SHP77 treated with DMSO at 0.1 percent for 48 hours (cell line): ENCODE results near the gene FBXO10.
"Not testable (repeated sequence)": the region's sequence is repeated elsewhere in the genome, so short reads cannot be mapped to it uniquely, and the experiment has no call there.

Experiments
- DNase-seq: peaks from one replicate; lab custom pipeline; 2025; lab: John Stamatoyannopoulos, UW

The FBXO10 gene

DNA sequence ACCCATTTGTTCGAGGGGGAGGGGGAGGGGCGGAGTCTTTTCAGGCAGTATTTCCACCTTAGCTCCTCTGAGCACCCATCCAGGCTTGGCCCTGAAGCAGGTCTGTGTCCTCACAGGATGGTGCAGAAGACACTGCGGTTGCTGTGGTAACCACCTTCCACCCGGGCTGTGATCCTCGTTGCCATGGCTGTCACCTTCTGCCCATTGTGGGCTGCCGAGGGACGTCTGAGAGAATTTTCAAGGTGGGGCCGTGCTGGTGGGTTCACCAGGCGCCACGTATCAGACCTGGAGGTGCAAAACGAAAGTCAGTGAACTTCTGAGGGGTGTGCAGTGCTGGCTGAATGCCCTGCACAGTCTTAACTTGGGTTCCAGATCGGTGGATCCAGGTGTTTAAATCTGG lies 63.7 kb downstream of the FBXO10 start:
- no peak for DNase-seq

DNA sequence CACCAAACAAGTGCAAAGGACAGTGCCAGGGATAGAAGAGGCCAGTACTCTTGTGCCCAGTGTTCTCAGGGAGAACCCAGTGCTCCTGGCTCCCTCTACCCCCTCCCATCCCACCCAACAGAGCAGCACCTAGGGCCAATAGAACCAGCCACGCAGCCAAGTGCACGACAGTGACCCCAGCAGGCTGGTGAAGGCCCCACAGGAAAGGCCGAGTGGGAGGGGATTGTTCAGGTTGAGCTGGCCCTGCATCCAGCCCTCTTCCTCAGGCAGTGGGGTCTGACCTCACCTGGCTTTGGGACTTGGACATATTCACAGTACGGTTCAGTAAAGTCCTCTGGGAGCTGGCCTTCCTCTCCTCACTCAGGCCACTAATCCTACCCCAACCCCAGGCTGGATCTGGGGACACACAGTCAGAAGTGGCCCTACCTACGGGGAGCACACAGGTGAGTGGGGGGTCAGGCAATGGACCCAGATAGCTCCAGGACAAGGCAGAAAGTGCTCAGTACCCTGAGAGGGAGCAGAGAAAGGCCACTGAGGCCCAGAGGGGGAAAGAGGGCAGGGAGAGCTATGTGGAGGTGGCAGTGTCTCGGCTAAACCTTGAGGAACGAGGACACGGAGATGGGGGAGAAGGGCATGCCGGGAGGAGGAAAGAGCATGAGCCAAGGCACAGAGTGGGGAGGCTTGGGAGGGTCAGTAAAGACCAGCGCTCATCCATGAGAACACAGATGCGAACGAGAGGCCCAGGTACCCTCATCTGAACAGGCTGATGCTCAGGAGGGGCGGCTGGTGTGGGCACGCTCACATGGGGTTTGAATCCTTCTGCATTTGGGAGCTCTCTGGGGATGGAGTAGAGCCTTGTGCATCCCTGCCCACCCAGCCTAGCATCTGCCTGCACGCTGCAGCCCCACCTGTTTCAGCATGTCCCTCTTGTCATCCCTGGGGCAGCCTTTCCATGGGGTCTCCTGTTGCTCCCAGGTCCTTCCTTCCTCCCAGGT lies 64.9 kb downstream of the FBXO10 start:
- DNase-seq: no peak

DNA sequence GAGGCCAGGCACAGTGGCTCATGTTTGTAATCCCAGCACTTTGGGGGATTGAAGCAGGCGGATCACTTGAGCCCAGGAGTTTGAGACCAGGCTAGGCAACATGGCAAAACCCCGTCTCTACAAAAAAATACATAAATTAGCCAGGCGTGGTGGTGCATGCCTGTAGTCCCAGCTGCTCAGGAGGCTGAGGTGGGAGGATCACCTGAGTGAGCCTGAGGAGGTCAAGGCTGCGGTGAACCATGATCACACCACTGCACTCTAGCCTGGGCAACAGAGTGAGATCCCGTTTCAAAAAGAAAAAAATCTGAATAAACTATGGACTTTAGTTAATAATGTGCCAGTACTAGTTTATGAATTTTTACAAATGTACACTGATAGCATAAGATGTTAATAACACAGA lies 66.1 kb downstream of the FBXO10 start:
- DNase-seq: not testable (repeated sequence)

DNA sequence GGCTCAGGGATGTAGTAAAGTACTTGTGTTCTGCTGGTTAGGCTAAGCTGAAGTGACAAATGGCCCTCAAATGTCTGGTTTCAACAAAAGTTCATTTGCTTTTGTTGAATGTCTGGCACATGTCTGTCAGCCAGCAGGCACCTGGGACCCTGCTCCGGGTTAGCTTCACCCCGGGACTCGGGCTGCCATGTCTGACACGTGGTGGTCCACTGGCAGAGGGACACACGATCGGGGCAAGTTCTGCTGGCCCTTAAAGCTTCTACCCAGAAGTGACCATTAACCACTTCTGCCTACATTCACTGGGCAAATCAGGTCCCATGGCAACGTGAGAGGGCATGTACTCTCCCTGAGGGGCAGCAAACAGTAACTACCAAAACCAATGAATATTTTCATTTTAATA lies 66.6 kb downstream of the FBXO10 start:
- no peak for DNase-seq

DNA sequence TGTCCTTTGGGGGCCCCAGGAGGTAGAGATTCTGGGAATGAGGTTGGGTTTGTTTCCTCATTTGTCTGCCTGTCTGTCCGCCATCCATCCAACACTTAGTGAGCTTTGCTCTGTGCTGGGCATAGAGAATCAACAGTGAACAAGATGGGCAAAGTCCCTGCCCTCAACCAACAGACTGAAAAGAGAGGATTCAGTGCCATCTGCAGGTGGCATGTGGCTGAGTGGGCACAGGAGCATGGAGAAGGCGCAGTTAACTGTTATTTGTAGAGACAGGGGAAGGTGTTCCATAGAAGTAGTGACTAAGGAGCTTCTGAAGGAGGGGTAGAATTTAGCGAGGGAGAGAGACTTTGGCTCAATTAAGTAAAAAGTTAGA lies 67.4 kb downstream of the FBXO10 start:
- no peak for DNase-seq

DNA sequence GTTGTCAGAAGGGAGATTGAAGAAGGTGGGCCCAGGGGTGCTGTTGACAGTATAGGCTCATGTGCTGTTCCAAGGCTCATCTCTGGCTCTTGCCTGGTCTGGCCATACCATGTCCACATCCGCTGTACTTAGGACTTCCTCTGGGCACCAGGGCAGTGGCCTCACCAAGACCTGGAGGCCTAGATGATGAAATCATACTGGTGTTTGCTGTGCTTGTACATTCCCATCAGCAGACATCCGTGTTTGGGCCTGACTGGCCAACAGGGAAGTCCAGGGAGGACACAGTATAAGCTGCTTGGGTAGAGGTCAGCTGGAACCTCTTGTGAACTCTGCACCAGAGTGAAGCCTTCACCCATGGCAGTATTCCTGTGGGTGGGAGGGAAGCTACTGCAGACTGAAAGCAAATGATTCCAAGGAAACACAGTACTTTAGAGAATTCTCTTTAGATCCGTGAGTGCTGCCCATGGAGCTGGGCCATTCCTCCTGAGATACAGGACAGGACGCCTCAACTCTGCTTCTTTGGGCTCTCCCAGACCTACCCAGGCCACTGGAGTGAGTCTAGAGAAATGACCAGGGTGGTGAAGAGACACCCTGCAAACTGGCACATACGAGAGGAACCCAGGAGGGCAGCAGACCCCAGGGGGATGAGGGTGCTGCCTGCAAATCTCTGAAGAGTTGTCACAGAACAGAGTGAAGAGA lies 67.9 kb downstream of the FBXO10 start:
- DNase-seq: no peak

DNA sequence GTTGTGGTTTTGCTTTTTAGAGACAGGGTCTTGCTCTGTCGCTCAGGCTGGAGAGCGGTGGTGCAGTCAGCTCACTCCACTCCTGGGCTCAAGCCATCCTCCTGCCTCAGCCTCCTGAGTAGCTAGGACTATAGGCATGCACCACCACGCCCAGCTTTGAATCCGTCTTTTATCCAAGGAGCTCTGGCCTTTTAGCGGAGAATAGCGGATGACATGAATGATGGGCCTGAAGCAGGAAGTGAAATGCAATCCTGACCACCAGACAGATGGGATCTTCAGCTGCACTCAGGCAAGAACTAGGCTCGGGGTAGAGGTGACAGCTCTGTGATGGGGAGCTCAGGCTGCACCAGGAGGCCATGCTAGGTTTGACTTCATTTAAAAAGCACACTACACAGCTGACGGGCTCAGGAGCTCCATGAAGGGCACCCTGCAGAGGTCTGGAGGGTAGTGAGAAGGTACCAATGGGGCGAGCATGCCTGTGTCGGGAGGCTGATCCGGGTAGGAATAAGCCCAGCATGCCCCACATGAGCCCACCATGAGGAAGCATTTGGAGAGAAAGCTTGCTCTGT lies 68.5 kb downstream of the FBXO10 start:
- DNase-seq: no peak

DNA sequence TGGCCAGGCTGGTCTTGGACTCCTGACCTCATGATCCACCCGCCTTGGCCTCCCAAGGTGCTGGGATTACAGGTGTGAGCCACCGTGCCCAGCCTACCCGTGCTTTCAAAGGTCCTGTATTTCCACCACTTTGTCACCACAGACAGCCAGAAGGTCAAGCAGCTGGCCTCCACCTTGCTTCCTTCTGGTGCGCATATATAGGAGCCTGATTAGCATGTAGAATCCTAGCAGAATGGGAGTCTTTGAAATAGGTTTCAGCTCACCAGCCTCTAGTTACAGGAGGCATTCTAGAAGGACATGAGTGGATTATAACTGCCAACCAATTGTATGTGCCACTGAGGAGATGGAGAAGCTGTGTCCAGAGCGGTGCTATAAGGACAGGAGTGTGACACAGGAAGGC lies 71.6 kb downstream of the FBXO10 start:
- DNase-seq: no peak

DNA sequence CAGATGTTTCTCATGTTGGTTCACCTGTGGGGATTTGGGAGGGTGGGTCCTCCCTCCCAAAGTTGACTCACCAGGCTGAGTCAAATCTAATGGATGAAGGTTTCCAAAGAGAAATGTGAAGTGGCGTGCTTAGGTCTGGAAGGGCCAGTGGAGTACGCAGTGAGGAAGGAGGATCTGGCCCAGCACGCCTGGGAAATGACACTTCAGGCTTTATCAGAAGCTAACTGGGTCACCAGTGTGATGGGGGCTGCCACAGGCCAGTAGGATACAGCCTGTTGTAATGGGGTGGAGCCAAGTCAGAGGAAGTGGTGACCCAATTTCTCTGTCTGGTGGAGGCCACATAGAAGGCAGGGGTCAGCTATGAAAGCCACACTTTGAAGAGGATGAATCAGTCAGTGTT lies 72.4 kb downstream of the FBXO10 start:
- DNase-seq: no peak

DNA sequence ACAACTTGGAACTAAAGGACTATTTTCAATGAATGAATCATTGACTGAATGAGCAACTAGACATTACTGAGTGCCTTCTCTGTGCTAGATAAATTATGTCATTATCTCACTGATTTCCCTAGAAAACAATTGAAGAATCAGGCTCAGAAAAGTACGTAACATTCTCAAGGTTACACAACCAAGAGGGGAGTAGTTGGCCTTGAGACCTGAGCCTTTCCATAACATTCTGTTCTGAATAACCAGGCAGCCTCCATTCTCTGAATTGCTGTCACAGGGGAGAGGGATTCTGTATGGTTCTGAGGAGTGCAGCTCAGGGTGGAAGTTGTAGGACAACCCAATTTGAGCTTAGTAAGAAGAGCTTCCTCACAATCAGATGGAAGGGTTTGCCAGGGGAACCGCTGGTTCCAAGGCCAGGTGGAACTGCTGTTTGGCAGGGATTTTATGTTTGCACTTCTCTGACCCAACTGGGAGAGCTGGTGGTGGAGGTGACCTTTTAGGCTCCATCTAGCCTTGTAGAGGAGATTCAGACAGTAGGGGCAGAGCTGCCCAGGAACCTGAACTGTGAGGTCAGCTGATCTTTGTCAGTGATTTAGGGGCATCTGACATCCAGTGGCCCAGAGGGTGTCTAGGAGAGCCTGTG lies 74.1 kb downstream of the FBXO10 start:
- no peak for DNase-seq

DNA sequence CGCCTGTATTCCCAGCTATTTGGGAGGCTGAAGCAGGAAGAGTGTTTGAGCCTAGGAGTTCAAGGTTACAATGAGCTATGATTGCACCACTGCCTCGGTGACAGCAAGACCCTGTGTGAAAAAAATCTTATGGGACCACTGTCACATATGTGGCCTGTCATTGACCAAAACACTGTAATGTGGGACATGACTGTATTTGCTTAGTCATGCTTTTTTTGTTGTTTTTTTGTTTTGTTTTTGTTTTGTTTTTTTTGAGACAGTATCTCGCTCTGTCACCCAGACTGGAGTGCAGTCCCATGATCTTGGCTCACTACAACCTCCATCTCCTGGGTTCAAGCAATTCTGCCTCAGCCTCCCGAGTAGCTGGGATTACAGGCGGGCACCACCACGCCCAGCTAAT lies 76.9 kb downstream of the FBXO10 start:
- no peak for DNase-seq

DNA sequence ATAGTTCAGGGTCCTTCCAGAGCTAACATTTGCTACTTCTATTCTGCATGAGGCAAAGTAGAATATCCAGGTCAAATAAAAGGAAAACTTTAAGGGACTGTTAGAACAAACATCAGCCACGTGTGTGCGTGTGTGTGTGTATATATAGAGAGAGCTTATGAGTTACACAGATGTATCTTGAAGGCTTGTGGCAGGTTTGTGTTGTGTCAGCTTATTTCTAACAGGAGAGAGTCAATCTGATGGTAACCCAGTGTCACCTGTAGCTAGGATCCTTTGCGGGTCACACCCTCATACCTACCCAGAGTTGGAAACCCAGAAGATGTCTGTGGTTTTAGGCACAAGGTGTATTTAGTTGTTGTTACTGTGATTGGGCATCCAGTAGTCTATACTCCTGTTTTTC lies 77.7 kb downstream of the FBXO10 start:
- no peak for DNase-seq

DNA sequence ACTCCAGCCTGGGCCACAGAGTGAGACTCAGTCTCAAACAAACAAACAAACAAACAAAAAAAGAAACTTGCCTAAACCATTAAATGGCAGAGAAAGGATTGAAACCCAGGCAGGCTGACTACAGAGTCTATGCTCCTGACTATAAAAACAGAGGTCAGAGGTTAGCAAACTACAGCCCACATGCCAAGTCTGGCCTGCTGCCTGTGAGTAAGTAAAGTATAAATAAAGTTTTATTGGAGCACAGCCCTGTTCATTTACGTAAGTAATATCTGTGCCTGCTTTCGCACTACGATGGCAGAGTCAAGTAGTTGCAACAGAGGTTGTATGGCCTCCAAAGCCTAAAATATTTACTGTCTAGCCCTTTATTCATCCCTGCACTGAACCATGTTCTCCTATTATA lies 78.9 kb downstream of the FBXO10 start:
- DNase-seq: no peak

DNA sequence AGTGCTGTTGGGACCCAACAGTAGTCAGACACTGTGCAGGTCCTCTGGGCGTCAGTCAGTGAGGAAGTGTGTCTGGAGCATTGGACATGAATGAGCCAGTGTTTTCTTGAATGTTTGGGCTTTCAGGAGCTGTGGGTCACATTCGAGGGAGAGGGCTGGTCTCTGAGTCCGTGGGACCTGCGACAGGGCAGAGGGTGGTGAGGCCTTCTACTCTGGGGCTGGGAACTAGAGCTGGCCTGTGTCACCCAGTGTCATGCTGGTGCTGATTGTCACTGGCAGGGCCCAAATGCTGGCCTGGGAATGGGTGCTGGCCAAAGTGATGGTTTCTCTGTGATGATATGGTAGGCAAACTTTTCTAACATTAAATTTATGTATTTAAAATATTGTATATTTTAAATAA lies 80.2 kb downstream of the FBXO10 start:
- DNase-seq: no peak

DNA sequence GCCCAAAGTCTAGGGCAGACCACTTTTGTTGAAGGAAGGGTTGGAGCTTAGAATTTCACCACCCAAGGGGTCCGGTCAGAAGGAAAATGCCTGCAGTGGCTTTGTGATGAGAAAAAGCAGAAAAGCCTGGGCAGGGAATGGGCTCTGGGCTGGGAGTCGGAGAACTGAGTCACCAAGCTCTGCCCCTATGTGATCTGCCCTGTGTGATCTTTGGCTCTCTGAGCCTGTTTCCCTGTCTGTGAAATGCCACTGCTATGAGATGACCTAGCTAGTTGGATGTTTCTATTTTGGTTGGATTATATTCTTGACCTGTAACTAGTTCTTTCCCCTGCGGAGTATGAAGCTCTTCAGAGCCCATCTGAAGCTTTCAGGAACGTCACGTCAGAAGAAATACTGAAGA lies 80.6 kb downstream of the FBXO10 start:
- no peak for DNase-seq

DNA sequence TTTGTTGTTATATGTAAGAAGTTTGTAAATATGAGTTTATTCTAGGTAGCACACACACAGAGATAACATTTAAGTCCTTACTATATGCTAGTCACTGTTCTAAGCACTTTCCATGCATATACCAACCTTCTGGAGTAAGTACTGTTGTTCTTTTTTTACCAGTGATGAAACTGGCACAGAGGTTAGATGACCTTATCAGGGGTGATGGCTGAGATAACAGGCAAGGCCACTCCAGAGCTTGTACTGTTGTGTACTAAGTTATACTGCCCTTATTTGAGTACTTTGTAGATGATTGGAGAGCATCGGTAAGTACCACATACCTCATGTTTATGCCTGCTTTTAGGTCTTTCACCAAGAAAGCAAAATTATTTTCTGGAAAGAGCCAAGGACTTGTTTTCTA lies 84.2 kb downstream of the FBXO10 start:
- DNase-seq: no peak

DNA sequence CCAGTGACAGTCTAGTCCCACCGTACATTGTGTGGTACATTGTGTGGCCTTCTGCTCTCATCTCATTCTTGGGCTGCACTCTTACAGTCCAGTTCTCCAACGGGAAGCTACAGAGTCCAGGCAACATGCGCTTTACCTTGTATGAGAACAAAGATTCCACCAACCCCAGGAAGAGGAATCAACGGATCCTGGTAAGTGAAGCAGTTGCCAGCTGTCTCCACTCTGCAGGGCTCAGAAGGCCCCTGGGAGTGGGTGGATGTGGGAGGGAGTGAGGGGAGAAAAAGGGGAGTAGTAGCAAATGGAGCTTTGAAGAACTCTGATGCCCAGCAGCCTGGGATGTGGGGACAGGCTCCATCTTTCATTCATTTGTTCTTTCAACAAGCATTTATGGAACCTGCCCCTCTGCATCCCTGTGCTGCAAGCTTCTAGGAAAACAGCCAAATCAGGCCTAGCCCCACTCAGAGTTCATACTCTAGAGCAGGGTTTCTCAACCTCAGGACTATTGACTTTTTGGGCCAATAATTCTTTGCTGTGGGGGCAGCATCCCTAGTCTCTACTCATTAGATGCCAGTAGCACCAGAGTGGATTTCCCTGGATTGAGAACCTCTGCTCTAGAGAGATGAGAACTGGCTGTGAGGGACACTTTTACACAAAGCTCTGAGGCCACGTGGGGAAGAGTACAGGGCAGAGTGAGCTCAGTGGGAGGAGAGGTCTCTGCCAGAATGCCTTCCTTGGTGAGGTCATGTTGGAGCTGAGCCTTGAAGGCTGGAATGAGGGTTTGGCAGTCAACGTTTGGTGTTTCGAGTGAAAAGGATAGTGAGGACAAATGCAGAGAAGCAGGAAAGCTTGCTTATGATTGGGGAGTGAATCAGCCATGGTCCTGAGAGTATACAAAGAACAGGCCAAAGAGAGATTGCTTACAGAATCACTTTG lies 89.3 kb downstream of the FBXO10 start:
- no peak for DNase-seq

DNA sequence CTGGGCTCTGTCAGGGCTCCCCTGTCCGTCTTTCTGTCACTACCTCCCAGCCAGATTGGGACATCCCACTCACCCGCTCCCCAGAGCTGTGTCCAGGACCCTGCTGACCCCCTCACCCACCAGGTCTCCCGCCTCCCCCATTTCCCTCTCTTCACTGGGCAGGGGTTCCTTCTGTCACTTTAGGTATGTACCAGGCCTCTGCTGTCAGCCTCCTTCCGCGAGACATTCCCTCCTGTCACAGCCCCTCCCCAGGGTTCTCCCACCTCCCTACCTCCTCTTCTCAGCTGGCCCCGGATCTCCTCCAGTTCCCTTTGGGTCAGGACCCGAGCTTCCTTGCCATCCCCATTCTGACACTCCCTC lies 89.9 kb downstream of the FBXO10 start:
- DNase-seq: no peak

DNA sequence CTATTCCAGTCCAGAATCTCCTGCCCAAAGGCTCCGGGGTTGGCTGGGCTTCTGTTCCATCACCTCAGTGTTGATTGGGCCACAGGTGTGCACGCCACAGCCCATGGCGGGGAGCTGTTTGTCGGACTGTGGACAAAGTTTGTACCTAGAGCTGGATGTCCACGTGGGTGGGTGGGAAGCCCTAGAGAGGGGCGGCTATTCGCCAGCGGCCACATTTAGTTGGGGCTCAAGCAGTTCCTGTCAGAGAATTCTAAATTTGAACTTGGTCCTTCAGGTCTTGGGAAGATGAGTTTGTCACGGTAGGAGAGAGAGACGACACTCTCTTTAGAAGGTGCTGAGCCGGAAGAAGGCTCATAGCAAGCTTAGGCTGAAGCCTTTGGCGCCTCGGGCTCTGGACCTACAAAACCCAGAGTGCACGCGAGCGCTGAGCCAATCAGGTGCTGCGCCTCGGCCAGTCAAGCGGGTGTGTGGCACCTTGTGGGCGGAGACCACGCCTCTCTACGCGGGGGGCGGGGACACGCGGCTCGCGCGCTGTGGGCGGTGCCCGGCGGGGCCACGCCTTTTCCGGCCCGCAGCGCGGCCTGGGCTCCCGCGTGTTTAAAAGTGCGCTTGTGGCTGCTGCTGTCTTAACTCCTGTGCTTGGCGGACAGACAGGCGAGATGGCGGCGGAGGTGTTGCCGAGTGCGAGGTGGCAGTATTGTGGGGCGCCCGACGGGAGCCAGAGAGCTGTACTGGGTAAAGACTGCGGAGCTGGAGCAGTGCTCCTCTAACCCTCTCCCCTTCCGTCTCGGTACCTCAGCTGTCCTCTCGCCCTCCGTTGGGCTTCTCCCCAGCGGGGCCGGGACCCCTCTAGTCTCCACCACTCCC lies 90.6 kb downstream of the FBXO10 start, which contains the start of gene POLR1E:
Gene POLR1E, plus strand, starts transcription at position 560 of the 867 bp plus-strand sequence. Its CDS starts 100 bp downstream, at position 660.
- DNase-seq: peak; percentile 52

DNA sequence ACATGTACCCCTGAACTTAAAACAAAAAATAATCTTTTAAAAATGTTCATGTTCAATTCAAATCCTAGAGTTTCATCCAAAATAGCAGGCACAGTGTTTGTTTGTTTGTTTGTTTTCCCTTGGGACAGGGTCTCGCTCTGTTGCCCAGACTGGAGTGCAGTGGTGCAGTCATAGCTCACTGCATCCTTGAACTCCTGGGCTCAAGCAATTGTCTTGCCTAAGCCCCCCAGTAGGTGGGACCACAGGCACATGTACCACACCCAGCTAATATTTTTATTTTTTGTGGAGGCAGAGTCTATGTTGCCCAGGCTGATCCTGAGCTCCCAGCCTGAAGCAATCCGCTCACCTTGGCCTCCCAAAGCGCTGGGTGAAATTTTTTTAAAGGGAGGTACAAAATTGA lies 95.4 kb downstream of the FBXO10 start:
- no peak for DNase-seq
